GM18519 (cell line): ENCODE measurements around the gene A1BG.
"Not testable (repeated sequence)": the region's sequence is repeated elsewhere in the genome, so short reads cannot be mapped to it uniquely, and the experiment has no call there.

Experiments used
- ATAC-seq: cut with Tn5 transposase; IDR thresholded peaks from one replicate; pipeline ENCODE4 v1.9.1; 2021; ENCODE audit warnings: mild to moderate bottlenecking, moderate library complexity; ENCODE audit not compliant: unreplicated experiment, low FRiP score

Gene A1BG

GRCh38 chr19:58338825-58339558 is 14.3 kb downstream of the A1BG start:
- ATAC-seq: no peak

GRCh38 chr19:58338336-58338735 is 15.0 kb downstream of the A1BG start:
- ATAC-seq: no peak

DNA sequence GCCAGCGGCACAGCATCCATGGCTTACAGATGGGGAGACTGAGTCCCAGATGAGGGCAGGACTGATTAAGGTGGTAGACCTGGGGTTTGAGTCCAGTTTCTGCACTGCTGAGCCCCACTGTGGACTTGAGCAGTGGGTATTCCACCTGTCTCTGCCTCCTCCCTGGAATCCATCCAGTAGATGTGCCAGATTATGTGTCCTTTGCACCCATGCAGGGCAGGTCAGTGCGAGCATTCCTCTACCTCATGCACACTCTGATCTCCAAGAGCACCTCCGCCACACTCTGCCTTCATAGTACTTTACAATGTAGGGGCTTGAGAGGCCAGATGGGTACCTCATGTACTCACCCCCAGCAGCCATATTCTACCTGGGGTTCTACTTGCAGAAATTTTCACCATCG is 16.5 kb downstream of the A1BG start:
- no peak for ATAC-seq

DNA sequence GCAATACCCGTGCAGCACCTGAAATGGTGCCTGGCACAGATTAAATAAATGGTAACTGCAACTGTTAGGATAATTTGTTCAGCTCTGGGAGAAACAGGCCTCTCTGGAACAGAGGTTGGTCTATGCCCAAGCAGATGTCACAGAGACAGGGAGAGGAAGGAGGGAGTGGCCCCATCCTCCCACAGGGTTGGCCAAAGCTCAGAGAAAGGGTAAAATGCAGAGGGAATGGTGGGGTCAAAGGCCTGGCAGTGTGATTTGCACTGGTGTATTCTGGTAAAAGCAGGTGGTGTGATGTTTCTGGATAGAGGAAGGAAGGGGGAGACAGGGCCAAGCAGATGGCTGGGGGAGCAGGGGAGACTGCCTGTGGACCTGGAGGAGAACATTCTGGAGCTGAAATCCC is 17.1 kb downstream of the A1BG start:
- ATAC-seq: no peak

DNA sequence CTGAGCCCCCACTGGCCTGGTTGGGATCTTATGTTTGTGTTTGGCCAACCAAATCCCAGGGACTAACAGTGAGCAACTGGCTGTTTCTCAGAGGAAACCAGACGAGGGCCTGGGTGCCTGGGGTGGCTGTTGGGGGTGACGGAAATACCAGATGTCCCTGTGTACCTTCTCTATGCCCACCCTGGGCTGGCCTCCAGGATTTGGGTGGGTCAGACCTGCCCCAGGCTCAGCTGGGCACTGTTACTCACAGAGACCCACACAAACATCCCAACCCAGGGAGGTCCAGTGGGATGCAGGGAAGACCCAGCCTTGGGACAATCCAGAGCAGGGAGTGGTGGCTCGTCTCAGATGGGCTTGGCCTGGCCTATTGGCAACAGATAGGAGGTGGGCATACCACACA is 17.7 kb downstream of the A1BG start:
- no peak for ATAC-seq

DNA sequence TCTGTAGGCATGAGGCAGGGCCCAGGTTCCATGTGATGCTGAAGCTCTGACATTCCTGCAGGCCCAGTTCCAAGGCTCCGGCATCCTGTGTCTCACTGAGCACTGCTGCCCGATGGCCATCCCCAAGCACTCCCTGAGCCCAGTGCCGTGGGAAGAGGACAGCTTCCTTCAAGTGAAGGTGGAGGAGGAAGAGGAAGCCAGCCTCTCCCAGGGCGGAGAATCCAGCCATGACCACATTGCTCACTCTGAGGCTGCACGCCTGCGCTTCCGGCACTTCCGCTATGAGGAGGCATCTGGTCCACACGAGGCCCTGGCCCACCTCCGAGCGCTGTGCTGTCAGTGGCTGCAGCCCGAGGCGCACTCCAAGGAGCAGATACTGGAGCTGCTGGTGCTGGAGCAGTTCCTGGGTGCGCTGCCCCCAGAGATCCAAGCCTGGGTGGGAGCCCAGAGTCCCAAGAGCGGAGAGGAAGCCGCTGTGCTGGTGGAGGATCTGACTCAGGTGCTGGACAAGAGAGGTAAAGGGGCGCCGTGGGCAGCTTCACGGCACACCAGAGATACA is 18.5 kb downstream of the A1BG start:
- no peak for ATAC-seq

DNA sequence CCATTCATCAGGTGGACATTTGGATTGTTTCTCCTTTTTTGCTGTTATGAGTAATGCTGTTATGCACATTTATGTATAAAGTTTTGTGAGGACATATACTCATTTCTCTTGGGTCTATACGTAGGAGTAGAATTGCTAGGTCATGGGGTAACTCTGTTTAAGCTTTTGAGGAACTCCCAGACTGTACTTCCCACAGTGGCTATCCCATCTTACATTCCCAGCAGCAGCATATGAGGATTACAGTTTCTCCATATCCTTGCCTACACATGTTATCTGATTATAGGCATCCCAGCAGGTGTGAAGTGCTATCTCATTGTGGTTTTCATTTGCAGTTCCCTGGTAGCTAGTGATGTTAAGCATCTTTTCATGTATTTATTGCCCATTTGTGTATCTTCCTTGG is 20.6 kb downstream of the A1BG start:
- no peak for ATAC-seq

DNA sequence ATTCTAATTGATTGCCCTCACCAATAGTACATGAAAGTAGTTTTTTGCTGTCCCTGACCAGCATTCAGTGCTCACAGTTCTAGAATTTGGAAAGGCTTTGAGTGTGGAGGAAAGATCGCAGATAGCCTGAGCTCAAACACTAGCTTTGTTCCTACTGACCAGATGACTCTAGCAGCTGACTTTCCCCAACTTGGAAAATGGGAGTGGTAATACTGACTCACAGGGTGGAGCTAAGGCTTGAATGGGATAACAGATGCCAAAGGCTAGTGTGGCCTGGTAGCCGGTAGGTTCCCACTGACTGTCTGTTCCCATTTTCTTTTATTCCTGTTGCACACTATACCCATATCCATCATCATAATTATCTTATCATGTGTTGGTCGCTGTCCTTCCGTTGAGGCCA is 22.8 kb downstream of the A1BG start:
- ATAC-seq: no peak

DNA sequence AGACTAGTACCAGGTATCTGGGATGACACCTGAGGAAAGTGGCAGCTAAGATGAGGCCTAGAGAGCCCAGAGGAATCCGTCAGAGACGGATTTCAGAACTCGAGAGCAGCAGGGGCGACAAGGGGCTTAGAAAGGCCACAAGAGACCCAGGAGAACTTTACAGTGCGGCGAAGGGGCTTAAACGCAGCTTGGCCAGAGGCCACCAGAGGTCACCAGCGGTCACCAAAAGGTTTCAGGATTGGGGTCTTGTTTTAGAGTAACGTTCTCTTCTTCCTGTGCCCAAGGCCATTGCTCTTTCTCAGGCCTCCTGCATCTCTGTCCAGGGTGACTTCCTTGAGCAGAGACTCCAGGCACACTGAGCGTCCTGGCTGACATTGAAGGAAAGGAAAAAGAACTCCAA is 24.3 kb downstream of the A1BG start:
- ATAC-seq: no peak

DNA sequence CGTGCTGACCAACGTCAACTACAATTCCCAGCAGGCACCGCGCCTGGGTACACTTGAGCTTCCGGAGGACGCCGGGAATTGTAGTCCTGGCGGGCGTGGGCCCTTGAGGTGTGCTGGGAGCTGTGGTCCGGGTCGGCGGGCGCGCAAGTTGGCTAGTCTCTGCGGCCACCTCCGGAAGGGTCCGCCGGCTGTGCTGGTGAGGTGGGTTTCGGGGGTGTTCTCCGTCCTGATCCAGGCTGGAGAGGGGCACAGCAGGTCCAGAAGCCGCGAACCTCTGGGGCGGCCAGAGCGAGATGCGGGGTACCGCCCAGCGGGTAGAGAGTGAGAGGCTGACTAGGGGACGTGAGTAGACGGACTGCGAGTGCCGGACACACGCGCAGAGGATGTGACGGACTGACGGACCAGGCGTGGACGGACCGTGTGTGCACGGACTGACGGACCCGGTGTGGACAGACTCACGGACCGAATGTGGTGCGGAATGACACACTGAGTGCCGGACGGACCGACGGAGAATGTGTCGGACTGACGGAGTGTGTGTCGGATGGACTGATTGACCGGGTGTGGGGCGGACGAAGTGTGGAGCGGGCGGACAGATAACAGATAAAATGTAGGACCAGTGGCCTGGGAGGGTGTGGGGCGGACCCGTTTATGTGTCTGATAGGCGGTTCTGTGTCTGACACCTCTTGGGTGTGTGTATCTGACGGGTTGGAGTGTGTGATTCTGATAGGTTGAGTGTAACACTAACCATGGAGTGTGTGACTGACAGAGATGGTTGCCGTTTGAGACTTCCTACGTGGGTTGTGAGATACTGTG is 26.2 kb downstream of the A1BG start, which contains the start of gene ZSCAN22:
ZSCAN22 (plus strand) TSS at position 81 of the 813 bp plus-strand sequence. CDS start 7,809 bp downstream, outside the sequence.
- peak; percentile 70 for ATAC-seq

GRCh38 chr19:58326501-58326913 is 26.8 kb downstream of the A1BG start:
- no peak for ATAC-seq

DNA sequence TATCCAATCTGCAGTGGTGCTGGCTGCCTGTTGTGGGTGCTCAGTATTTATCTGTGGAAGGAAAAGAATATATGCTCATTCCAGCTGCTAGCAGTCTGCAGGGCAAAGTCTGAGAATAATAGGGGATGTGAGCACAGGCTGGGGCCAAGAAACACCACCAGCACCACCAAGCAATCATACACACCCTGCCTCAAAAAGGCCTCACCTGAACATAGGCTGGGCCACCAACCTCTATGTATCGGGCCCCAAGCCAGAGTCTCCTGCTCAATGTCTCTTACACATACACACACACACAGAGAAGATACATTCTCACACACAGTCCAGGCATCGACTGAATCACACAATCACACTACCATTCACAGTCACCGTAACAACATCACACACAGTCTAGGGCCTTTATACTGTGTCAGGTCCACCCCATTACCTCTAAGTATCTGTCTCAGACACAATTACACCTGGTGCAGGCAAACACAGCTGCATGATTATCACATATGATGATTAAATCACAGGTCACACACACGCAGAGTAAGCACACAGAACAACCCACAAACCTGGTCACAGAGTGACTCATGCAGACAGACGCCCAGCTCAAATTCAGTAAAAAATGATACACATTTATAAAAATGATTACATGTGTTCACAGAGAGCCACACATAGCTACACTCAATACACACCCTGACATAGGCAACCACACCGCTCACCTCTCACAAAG is 27.8 kb downstream of the A1BG start:
- no peak for ATAC-seq

DNA sequence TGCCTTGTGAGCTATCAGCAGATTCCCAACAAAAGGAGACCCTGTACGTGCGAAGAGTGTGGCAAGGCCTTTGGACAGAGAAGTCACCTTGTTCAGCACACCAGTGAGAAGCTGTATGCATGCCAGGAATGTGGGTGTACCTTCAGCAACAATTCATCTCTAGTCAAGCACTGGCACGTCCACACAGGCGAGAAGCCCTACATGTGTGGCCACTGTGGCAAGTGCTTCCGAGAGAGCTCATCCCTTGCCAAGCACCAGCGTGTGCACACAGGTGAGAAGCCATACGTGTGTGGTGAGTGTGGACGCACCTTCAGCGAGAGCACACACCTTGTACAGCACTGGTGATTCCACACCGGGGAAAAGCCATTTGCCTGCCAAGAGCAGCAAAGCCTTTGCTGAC is 34.1 kb downstream of the A1BG start:
- no peak for ATAC-seq

DNA sequence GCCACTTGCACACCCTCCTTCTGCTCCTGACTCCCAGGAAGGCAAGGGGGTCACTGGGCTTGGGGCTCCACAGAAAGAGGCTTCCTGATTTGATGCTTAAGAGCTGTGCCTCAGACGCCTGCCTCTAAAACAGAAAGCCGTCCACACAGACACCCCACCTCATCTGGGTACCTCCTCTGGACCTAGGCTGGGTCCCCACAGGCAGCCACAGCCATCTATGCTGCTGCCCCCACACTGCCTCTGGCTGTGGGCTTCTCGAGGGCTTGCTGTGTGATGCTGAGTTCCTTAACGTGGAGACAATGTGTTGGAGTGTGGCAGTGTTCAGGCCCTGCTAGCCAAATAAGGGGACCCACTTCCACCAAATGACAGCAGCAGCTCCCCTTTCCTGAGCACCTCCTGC is 35.0 kb downstream of the A1BG start:
- no peak for ATAC-seq

DNA sequence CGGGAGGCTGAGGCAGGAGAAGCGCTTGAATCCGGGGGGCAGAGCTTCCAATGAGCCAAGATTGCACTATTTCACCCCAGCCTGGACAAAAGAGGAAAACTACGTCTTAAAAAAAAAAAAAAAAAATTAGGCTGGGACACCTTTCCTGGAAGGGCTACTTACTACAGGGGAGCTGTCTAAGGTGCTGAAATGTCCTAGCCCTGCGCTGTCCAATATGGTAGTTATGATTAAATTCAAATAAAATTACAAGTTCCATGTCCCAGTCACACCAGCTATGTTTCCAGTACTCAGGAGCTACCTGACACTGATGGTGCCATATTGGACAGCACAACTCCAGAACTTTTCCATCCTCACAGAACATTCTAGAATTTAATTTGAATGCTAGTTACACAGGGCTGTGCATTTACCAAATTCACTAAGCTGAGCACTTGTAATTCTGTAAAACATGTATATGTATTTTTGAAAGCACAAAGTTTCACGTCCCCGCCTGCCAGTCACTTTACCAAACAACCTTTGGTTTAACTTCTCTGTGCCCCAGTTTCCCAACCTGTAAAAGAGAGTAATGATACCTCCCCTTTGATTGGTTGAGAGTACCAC is 35.7 kb downstream of the A1BG start:
- no peak for ATAC-seq

GRCh38 chr19:58315580-58315979 is 37.7 kb downstream of the A1BG start:
- no peak for ATAC-seq

- no peak for ATAC-seq
Observed at GRCh38 chr19:58311345-58311865, 41.9 kb downstream of the A1BG start.

DNA sequence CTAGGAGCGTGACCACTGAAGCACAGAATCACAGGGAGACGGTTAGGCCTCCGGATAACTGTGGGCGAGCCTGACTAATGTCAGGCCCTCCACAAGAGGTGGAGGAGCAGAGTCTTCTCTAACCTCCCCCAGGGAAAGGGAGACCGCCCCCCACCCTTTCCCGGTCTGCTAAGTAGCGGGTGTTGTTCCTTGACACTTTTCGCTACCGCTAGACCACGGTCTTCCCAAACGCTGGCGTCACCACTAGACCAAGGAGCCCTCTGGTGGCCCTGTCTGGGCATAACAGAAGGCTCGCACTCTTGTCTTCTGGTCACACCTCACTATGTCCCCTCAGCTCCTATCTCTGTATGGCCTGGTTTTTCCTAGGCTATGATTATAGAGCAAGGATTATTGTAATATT is 42.6 kb downstream of the A1BG start:
- not testable (repeated sequence) for ATAC-seq

DNA sequence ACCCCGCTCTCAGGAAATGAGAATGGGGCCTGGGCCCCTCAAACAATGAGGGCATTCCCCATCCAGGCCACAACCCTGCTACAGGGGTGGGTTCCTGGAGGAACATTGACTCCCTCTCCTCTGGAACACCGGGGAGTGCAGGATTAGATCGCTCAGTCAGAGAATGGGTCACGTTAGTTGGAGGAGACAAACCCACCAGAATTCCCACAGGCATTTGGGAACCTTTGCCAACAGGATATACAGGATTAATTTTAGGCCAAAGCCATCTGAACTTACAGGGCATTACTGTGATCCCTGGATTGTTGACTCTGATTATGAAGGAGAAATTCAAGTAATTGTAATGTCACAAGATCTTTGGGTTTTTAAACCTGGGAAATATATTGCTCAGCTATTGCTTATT is 45.6 kb downstream of the A1BG start:
- ATAC-seq: no peak

DNA sequence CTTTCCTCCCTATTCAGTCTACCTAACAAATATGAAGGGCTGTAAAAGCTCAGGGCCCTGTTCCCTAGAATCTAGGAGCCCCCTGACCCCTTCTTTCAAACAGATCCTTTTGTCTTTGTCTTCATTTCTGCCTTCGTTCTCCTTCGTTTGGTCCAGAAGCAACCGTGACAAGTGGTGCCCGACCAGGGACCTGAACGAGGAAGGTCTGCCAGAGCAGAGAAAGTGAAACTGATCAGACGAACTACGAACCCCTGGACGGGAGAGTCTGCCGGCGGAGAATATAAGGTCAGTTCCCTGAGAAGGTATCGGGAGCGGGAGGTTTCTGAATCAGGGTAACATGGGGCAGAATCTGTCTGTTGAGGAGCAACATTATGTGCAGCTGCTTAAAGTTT is 47.4 kb downstream of the A1BG start:
- no peak for ATAC-seq
